ENCODE measurements around the gene LRMDA.

The LRMDA gene

GRCh38 chr10:76302961-76303630 lies 871.7 kb downstream of the LRMDA start:
- H3K4me3 ChIP-seq (ENCODE audit: low read depth, low read length) = no peak overlapping the region
- no peak for TF ChIP-seq CTCF (IDR thresholded peaks at IDR 0.05; ENCODE audit: borderline replicate concordance, insufficient read depth, low read depth, low read length)

- TF ChIP-seq CTCF (IDR thresholded peaks at IDR 0.05; ENCODE audit: borderline replicate concordance, insufficient read depth, low read depth, low read length) = 0 out of 2 replicates have a peak, but pooled peaks have one; percentile 21
- no peak overlapping the region for H3K4me3 ChIP-seq (ENCODE audit: low read depth, low read length)
These were observed 872.4 kb downstream of the LRMDA start for GRCh38 chr10:76303682-76304316.

- no peak overlapping the region for H3K4me3 ChIP-seq (ENCODE audit: low read depth, low read length)
- no peak for TF ChIP-seq CTCF (IDR thresholded peaks at IDR 0.05; ENCODE audit: borderline replicate concordance, insufficient read depth, low read depth, low read length)
These were observed 874.6 kb downstream of the LRMDA start for GRCh38 chr10:76305930-76306615.

GRCh38 chr10:76306856-76307255 lies 875.4 kb downstream of the LRMDA start:
- TF ChIP-seq CTCF (IDR thresholded peaks at IDR 0.05; ENCODE audit: borderline replicate concordance, insufficient read depth, low read depth, low read length) = no peak
- H3K4me3 ChIP-seq (ENCODE audit: low read depth, low read length) = no peak overlapping the region

GRCh38 chr10:76309070-76309469 lies 877.6 kb downstream of the LRMDA start:
- H3K4me3 ChIP-seq (ENCODE audit: low read depth, low read length) = no peak overlapping the region
- no peak for TF ChIP-seq CTCF (IDR thresholded peaks at IDR 0.05; ENCODE audit: borderline replicate concordance, insufficient read depth, low read depth, low read length)

GRCh38 chr10:76309741-76310587 lies 878.5 kb downstream of the LRMDA start:
- H3K4me3 ChIP-seq (ENCODE audit: low read depth, low read length) = no peak overlapping the region
- no peak for TF ChIP-seq CTCF (IDR thresholded peaks at IDR 0.05; ENCODE audit: borderline replicate concordance, insufficient read depth, low read depth, low read length)
